GM23248 (cell line): Measurements from ENCODE around the gene TP63. TPM values are rescaled to one million over a fixed set of nuclear protein-coding genes. Genes with fewer than 3 reads are reported as not detected.

Experiments
- DNase-seq: peaks from one replicate; pipeline ENCODE4 v3.0.0-alpha.2; 2015
- H2AFZ ChIP-seq: fragments of 200-600 bp; sonication (generic); 2 replicates; pipeline ENCODE4 v1.6.1; 2016; ENCODE audit warnings: antibody characterized with exemption
- H3F3A ChIP-seq: fragments of 200-600 bp; sonication (generic); 2 replicates; pipeline ENCODE4 v1.6.1; 2016; ENCODE audit warnings: mild to moderate bottlenecking, antibody characterized with exemption, mixed run types; ENCODE audit not compliant: insufficient read depth
- H3K27ac ChIP-seq: fragments of 200-600 bp; sonication (generic); 2 replicates; pipeline ENCODE4 v1.5.1; 2016; ENCODE audit warnings: mild to moderate bottlenecking
- H3K27me3 ChIP-seq: fragments of 200-600 bp; sonication (generic); replicated peaks from 2 replicates; pipeline ENCODE4 v1.6.1; 2016; ENCODE audit warnings: mild to moderate bottlenecking; ENCODE audit not compliant: insufficient read depth
- H3K36me3 ChIP-seq: fragments of 200-600 bp; sonication (generic); 2 replicates; pipeline ENCODE4 v1.6.1; 2016; ENCODE audit warnings: low read depth, mild to moderate bottlenecking
- H3K4me1 ChIP-seq: fragments of 200-600 bp; sonication (generic); 2 replicates; pipeline ENCODE4 v1.6.1; 2016; ENCODE audit warnings: mild to moderate bottlenecking; ENCODE audit not compliant: insufficient read depth
- H3K4me2 ChIP-seq: fragments of 200-600 bp; sonication (generic); one replicate; pipeline ENCODE4 v1.6.1; 2016; ENCODE audit warnings: mild to moderate bottlenecking; ENCODE audit not compliant: unreplicated experiment
- H3K4me3 ChIP-seq: fragments of 200-600 bp; sonication (generic); 2 replicates; pipeline ENCODE4 v1.5.1; 2016; ENCODE audit warnings: mild to moderate bottlenecking
- H3K79me2 ChIP-seq: fragments of 200-600 bp; sonication (generic); 2 replicates; pipeline ENCODE4 v1.6.1; 2016; ENCODE audit warnings: mild to moderate bottlenecking; ENCODE audit not compliant: insufficient read depth
- H3K9ac ChIP-seq: fragments of 200-600 bp; sonication (generic); 2 replicates; pipeline ENCODE4 v1.6.1; 2016; ENCODE audit warnings: mild to moderate bottlenecking
- H3K9me2 ChIP-seq: fragments of 200-600 bp; sonication (generic); 2 replicates; pipeline ENCODE4 v1.6.1; 2016; ENCODE audit warnings: mixed run types, mild to moderate bottlenecking, moderate library complexity; ENCODE audit not compliant: insufficient read depth
- H3K9me3 ChIP-seq: fragments of 200-600 bp; sonication (generic); one replicate; pipeline ENCODE4 v1.6.1; 2017; ENCODE audit warnings: low read depth
- H4K20me1 ChIP-seq: fragments of 200-600 bp; sonication (generic); 2 replicates; pipeline ENCODE4 v1.6.0; 2016; ENCODE audit not compliant: insufficient read depth
- EZH2 ChIP-seq: fragments of 200-600 bp; sonication (generic); IDR thresholded peaks from 2 replicates; pipeline ENCODE4 v1.6.1; 2018; ENCODE audit warnings: antibody characterized with exemption, mild to moderate bottlenecking; ENCODE audit not compliant: insufficient read depth, poor library complexity, severe bottlenecking
- EZH2phosphoT487 ChIP-seq: fragments of 200-600 bp; sonication (generic); IDR thresholded peaks from 2 replicates; pipeline ENCODE4 v1.6.1; 2018; ENCODE audit warnings: antibody characterized with exemption, moderate library complexity, mild to moderate bottlenecking, low read depth; ENCODE audit not compliant: insufficient read depth
- WGBS, 2 experiments: methylation state at CpG; one replicate each; pipeline ENCODE4 v1.1.6; 2015 to 2017; ENCODE audit warnings: low lambda C conversion rate in 2 of 2, low coverage in 1 of 2; ENCODE audit errors: missing lambda C conversion rate in 2 of 2; 5-methylcytosine and 5-hydroxymethylcytosine counted together
- in situ Hi-C: fragments of 300-500 bp; cut with MboI; formaldehyde crosslinking; loops from 2 replicates; pipeline ENCODE4 v1.15.0; 2020
- polyA plus RNA-seq: library from polyadenylated mRNA; unstranded; fragments of >200 nt; fragmentation: Nextera tagmentation; extraction: Ambion mirVana; gene quantifications from 2 replicates; pipeline ENCODE4 v1.2.1, GENCODE V29; 2016
- total RNA-seq: library from RNA; depleted of rRNA; stranded (reverse); fragments of >200 nt; shearing (Covaris generic); gene quantifications from 2 replicates; pipeline ENCODE4 v1.2.3, GENCODE V29; 2014

The TP63 gene
- total and polyA plus RNA-seq, 2 experiments from 2014 or later, result not detected

DNA sequence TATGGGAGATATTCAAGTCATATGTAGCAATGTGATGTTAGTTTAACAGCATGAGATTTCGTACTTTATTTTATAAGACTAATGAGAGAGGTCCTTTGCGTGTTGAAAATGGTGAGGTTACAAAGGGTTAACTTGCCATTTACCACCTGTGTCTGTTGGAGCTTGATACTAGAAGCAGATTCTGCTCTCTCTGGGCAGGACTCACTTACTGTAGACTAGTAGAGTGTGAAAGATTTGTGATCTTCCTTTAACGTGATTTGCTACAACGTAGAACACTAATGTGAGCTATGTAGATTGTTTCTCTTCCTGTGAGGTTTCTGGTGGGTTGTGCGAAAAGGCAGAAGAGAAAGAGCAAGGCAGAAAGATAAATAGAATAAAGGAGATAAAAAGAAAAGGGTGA is 1.1 kb downstream of the TP63 start:
- Histone ChIP-seq H4K20me1 (no peaks in the 10 kb centered on the region), H3K4me2 (no peak overlapping the region), H3K36me3 (no peaks in the 10 kb centered on the region), H3K9me3 (no peaks in the 10 kb centered on the region), H3K79me2 (no peaks in the 10 kb centered on the region), H3F3A (no peaks in the 10 kb centered on the region), H3K9ac (no peak overlapping the region), H3K27me3 (no peaks in the 10 kb centered on the region), H3K27ac (no peak overlapping the region), H3K4me3 (no peak overlapping the region), H2AFZ (no peak overlapping the region), H3K4me1 (peaks cover 12% of the 10 kb centered on the region), H3K9me2 (no peaks in the 10 kb centered on the region)
- DNase-seq, result no peak
- WGBS, 2 experiments, result 85 to 89% methylated on average over 5 of the region's 5 CpGs
- in situ Hi-C loops, result no loop called here
- no peak for TF ChIP-seq EZH2
- TF ChIP-seq EZH2phosphoT487, result no peak

DNA sequence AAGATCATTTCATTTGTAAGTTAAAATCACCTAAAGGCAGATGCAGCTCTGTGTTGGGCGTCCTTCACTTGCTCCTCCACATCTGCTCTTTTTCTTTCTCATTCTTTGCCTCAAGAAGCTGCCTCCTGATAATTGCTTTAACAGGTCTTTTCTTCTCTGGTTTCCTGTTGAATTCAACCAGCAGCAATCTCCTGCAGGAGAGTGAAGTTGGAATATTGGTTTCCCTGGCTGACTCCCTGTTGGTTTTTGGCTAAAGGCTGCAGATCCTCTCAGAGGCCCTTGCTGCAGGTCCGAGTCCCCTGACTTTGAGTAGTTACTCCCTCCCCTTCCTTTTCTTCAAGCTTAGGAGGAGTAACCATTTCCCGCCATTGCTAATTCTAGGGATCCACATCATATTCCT is 4.2 kb downstream of the TP63 start:
- H3K9me3 ChIP-seq, result no peaks in the 10 kb centered on the region
- no peak overlapping the region for H3K9ac ChIP-seq
- no peak overlapping the region for H3K4me3 ChIP-seq
- peaks cover 3% of the 10 kb centered on the region; the same call in 1 of the 2 replicates for H3K4me1 ChIP-seq
- no peaks in the 10 kb centered on the region for H3K36me3 ChIP-seq
- no peaks in the 10 kb centered on the region for H3K79me2 ChIP-seq
- no peak overlapping the region for H3K4me2 ChIP-seq
- no peaks in the 10 kb centered on the region for H3K27me3 ChIP-seq
- WGBS, 2 experiments, result 67 to 85% methylated on average over 3 of the region's 3 CpGs
- no peaks in the 10 kb centered on the region for H3F3A ChIP-seq
- H4K20me1 ChIP-seq, result no peaks in the 10 kb centered on the region
- TF ChIP-seq EZH2phosphoT487, result no peak
- TF ChIP-seq EZH2, result no peak
- no peak overlapping the region for H3K27ac ChIP-seq
- no peak for DNase-seq
- no peaks in the 10 kb centered on the region for H3K9me2 ChIP-seq
- no peak overlapping the region for H2AFZ ChIP-seq
- in situ Hi-C loops, result no loop called here

DNA sequence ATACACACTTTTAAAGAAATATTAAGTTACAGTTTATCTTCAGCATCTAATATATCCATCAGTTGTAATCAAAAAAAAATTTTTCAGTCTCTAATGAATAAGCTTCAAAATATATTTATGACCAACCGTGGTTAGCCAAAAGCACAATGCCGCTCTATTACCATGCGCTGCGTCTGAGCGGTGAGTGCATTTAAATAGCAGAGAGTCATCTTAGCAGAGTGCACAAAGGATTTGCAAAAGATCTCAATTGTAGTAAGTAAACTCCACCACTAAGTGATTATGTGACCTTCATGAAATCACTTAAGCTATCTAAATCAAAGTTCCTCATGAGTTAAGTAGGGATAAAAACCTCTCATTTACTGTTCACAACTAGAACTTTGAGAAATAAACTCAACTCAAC is 4.9 kb downstream of the TP63 start:
- no peaks in the 10 kb centered on the region for H3K9me3 ChIP-seq
- H3K9me2 ChIP-seq, result no peaks in the 10 kb centered on the region
- H3K4me1 ChIP-seq, result no peaks in the 10 kb centered on the region
- 89 to 90% methylated on average over 5 of the region's 5 CpGs for WGBS, 2 experiments
- no peak overlapping the region for H3K27ac ChIP-seq
- no peaks in the 10 kb centered on the region for H3K79me2 ChIP-seq
- no peak for DNase-seq
- no peak overlapping the region for H3K9ac ChIP-seq
- H3K4me2 ChIP-seq, result no peak overlapping the region
- H3F3A ChIP-seq, result no peaks in the 10 kb centered on the region
- in situ Hi-C loops, result no loop called here
- H4K20me1 ChIP-seq, result no peaks in the 10 kb centered on the region
- no peaks in the 10 kb centered on the region for H3K27me3 ChIP-seq
- no peak overlapping the region for H3K4me3 ChIP-seq
- no peak overlapping the region for H2AFZ ChIP-seq
- no peak for TF ChIP-seq EZH2
- TF ChIP-seq EZH2phosphoT487, result no peak
- no peaks in the 10 kb centered on the region for H3K36me3 ChIP-seq

DNA sequence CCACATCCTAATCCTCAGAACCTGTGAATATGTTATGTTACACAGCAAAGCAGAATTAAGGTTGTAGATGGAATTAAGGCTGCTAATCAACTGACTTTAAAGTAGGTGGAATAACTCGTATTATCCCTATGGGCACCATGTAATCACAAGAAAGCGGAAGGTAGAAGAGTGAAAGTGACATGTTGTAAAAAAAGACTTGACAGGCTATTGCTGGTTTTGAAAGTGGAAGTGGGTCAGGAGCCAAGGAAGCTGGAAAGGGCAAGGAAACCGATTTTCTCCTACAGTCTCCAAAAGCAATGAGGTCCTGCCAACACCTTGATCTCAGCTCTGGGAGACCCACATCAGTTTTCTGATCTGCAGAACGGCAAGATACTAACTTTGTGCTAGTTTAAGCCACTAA is 6.6 kb downstream of the TP63 start:
- Histone ChIP-seq H3K4me3 (no peak overlapping the region), H3K27ac (no peak overlapping the region), H3K9me2 (no peaks in the 10 kb centered on the region), H4K20me1 (no peaks in the 10 kb centered on the region), H3K4me1 (no peaks in the 10 kb centered on the region), H3K9ac (no peak overlapping the region), H3K27me3 (no peaks in the 10 kb centered on the region), H3F3A (no peaks in the 10 kb centered on the region), H2AFZ (no peak overlapping the region), H3K9me3 (no peaks in the 10 kb centered on the region), H3K4me2 (no peak overlapping the region), H3K36me3 (no peaks in the 10 kb centered on the region), H3K79me2 (no peaks in the 10 kb centered on the region)
- no peak for TF ChIP-seq EZH2phosphoT487
- TF ChIP-seq EZH2, result no peak
- no peak for DNase-seq
- in situ Hi-C loops, result no loop called here
- WGBS, 2 experiments, result 72 to 73% methylated on average over 4 of the region's 4 CpGs
